ENCODE data around the gene CALCR.
"Not testable (repeated sequence)": the region's sequence is repeated elsewhere in the genome, so short reads cannot be mapped to it uniquely, and the experiment has no call there.

CALCR gene

GRCh38 chr7:93538061-93538460, 36.5 kb downstream of the CALCR start:
- H3K4me3 ChIP-seq (ENCODE audit: low read length) = no peak overlapping the region
- no peak for TF ChIP-seq ZNF274 (IDR thresholded peaks at IDR 0.05; ENCODE audit: low read depth, low read length)

- H3K4me3 ChIP-seq (ENCODE audit: low read length) = no peak overlapping the region
- no peak for TF ChIP-seq ZNF274 (IDR thresholded peaks at IDR 0.05; ENCODE audit: low read depth, low read length)
Observed at GRCh38 chr7:93535616-93536015, 38.9 kb downstream of the CALCR start.

GRCh38 chr7:93530701-93531100, 43.8 kb downstream of the CALCR start:
- H3K4me3 ChIP-seq (ENCODE audit: low read length) = no peak overlapping the region
- TF ChIP-seq ZNF274 (IDR thresholded peaks at IDR 0.05; ENCODE audit: low read depth, low read length) = no peak

- TF ChIP-seq ZNF274 (IDR thresholded peaks at IDR 0.05; ENCODE audit: low read depth, low read length) = no peak
- no peak overlapping the region for H3K4me3 ChIP-seq (ENCODE audit: low read length)
Observed at GRCh38 chr7:93516834-93517233, 57.7 kb downstream of the CALCR start.

- TF ChIP-seq ZNF274 (IDR thresholded peaks at IDR 0.05; ENCODE audit: low read depth, low read length) = no peak
- no peak overlapping the region for H3K4me3 ChIP-seq (ENCODE audit: low read length)
Observed at GRCh38 chr7:93515144-93515543, 59.4 kb downstream of the CALCR start.

GRCh38 chr7:93509303-93509702, 65.2 kb downstream of the CALCR start:
- H3K4me3 ChIP-seq (ENCODE audit: low read length) = no peak overlapping the region
- no peak for TF ChIP-seq ZNF274 (IDR thresholded peaks at IDR 0.05; ENCODE audit: low read depth, low read length)

- no peak overlapping the region for H3K4me3 ChIP-seq (ENCODE audit: low read length)
- no peak for TF ChIP-seq ZNF274 (IDR thresholded peaks at IDR 0.05; ENCODE audit: low read depth, low read length)
Observed at GRCh38 chr7:93503088-93503487, 71.4 kb downstream of the CALCR start.

GRCh38 chr7:93491860-93492259, 82.7 kb downstream of the CALCR start:
- H3K4me3 ChIP-seq (ENCODE audit: low read length) = not testable (repeated sequence)

- TF ChIP-seq ZNF274 (IDR thresholded peaks at IDR 0.05; ENCODE audit: low read depth, low read length) = no peak
- H3K4me3 ChIP-seq (ENCODE audit: low read length) = no peak overlapping the region
Observed at GRCh38 chr7:93476491-93477344, 97.8 kb downstream of the CALCR start.

- no peak overlapping the region for H3K4me3 ChIP-seq (ENCODE audit: low read length)
- no peak for TF ChIP-seq ZNF274 (IDR thresholded peaks at IDR 0.05; ENCODE audit: low read depth, low read length)
Observed at GRCh38 chr7:93475811-93476210, 98.7 kb downstream of the CALCR start.

GRCh38 chr7:93471456-93471855, 103.1 kb downstream of the CALCR start:
- no peak for TF ChIP-seq ZNF274 (IDR thresholded peaks at IDR 0.05; ENCODE audit: low read depth, low read length)
- H3K4me3 ChIP-seq (ENCODE audit: low read length) = no peak overlapping the region

- no peak overlapping the region for H3K4me3 ChIP-seq (ENCODE audit: low read length)
- no peak for TF ChIP-seq ZNF274 (IDR thresholded peaks at IDR 0.05; ENCODE audit: low read depth, low read length)
Observed at GRCh38 chr7:93463764-93464163, 110.8 kb downstream of the CALCR start.

GRCh38 chr7:93461350-93461749, 113.2 kb downstream of the CALCR start:
- TF ChIP-seq ZNF274 (IDR thresholded peaks at IDR 0.05; ENCODE audit: low read depth, low read length) = no peak
- H3K4me3 ChIP-seq (ENCODE audit: low read length) = no peak overlapping the region

- no peak for TF ChIP-seq ZNF274 (IDR thresholded peaks at IDR 0.05; ENCODE audit: low read depth, low read length)
- no peak overlapping the region for H3K4me3 ChIP-seq (ENCODE audit: low read length)
Observed at GRCh38 chr7:93453262-93453661, 121.3 kb downstream of the CALCR start.

- H3K4me3 ChIP-seq (ENCODE audit: low read length) = no peak overlapping the region
- no peak for TF ChIP-seq ZNF274 (IDR thresholded peaks at IDR 0.05; ENCODE audit: low read depth, low read length)
Observed at GRCh38 chr7:93448176-93448575, 126.3 kb downstream of the CALCR start.

GRCh38 chr7:93447509-93447908, 127.0 kb downstream of the CALCR start:
- TF ChIP-seq ZNF274 (IDR thresholded peaks at IDR 0.05; ENCODE audit: low read depth, low read length) = no peak
- H3K4me3 ChIP-seq (ENCODE audit: low read length) = no peak overlapping the region

All from GM08714 (cell line).